Trophoblast cell (in vitro differentiated cells and primary cell): Measurements from ENCODE around the gene IQCM.
A peak's percentile ranks its signal among the peaks of the same experiment; 100 is the strongest.

Experiments
- DNase-seq, 2 donors: peaks; one replicate each; pipeline ENCODE4 v3.0.0-alpha.2; 2016
- H2AFZ ChIP-seq: 2 replicates; pipeline ENCODE4 v1.6.1; 2013; ENCODE audit warnings: low read length, moderate library complexity, mild to moderate bottlenecking; ENCODE audit not compliant: insufficient read depth, poor library complexity
- H2AK5ac ChIP-seq: 2 replicates; pipeline ENCODE4 v1.6.1; 2013; ENCODE audit warnings: mild to moderate bottlenecking, low read length
- H2BK120ac ChIP-seq: 2 replicates; pipeline ENCODE4 v1.6.1; 2013; ENCODE audit warnings: low read length, mild to moderate bottlenecking, moderate library complexity; ENCODE audit not compliant: insufficient read depth, poor library complexity
- H2BK12ac ChIP-seq: 2 replicates; pipeline ENCODE4 v1.6.1; 2013; ENCODE audit warnings: mild to moderate bottlenecking, low read length, moderate library complexity
- H2BK5ac ChIP-seq: 2 replicates; pipeline ENCODE4 v1.6.1; 2013; ENCODE audit warnings: low read length, low read depth, moderate library complexity, mild to moderate bottlenecking; ENCODE audit not compliant: poor library complexity
- H3K14ac ChIP-seq: 2 replicates; pipeline ENCODE4 v1.6.1; 2013; ENCODE audit warnings: mild to moderate bottlenecking, low read length
- H3K18ac ChIP-seq: 2 replicates; pipeline ENCODE4 v1.6.1; 2013; ENCODE audit warnings: mild to moderate bottlenecking, low read length
- H3K23ac ChIP-seq: 2 replicates; pipeline ENCODE4 v1.6.1; 2013; ENCODE audit warnings: low read length
- H3K27ac ChIP-seq: 2 replicates; pipeline ENCODE4 v1.5.1; 2013; ENCODE audit warnings: low read depth, mild to moderate bottlenecking, inconsistent platforms, low read length, moderate library complexity
- H3K27me3 ChIP-seq: 2 replicates; pipeline ENCODE4 v1.6.1; 2013; ENCODE audit warnings: inconsistent platforms, mild to moderate bottlenecking, low read length, moderate library complexity; ENCODE audit not compliant: insufficient read depth
- H3K36me3 ChIP-seq, 2 experiments: 1 replicate in 1 of 2; 2 replicates in 1 of 2; pipeline ENCODE4 v1.6.1; 2013; ENCODE audit warnings: low read length in 2 of 2, mild to moderate bottlenecking in 2 of 2, moderate library complexity in 1 of 2; ENCODE audit not compliant: insufficient read depth in 2 of 2, control insufficient read depth in 1 of 2
- H3K4ac ChIP-seq: 2 replicates; pipeline ENCODE4 v1.6.1; 2013; ENCODE audit warnings: low read depth, mild to moderate bottlenecking, low read length, moderate library complexity
- H3K4me1 ChIP-seq, 2 experiments: 1 replicate in 1 of 2; 2 replicates in 1 of 2; pipeline ENCODE4 v1.6.1; 2013; ENCODE audit warnings: low read length in 2 of 2, mild to moderate bottlenecking in 2 of 2, moderate library complexity in 1 of 2; ENCODE audit not compliant: insufficient read depth in 2 of 2, control insufficient read depth in 1 of 2
- H3K4me2 ChIP-seq: 2 replicates; pipeline ENCODE4 v1.6.1; 2013; ENCODE audit warnings: inconsistent platforms, mild to moderate bottlenecking, low read length, moderate library complexity
- H3K4me3 ChIP-seq: 2 replicates; pipeline ENCODE4 v1.5.1; 2013; ENCODE audit warnings: mild to moderate bottlenecking, low read depth, low read length, inconsistent platforms
- H3K79me1 ChIP-seq: one replicate; pipeline ENCODE4 v1.6.1; 2013; ENCODE audit warnings: low read length
- H3K79me2 ChIP-seq: 2 replicates; pipeline ENCODE4 v1.6.1; 2013; ENCODE audit warnings: low read length, mild to moderate bottlenecking; ENCODE audit not compliant: control insufficient read depth, insufficient read depth, poor library complexity
- H3K9ac ChIP-seq: 2 replicates; pipeline ENCODE4 v1.6.1; 2013; ENCODE audit warnings: mild to moderate bottlenecking, low read length
- H3K9me3 ChIP-seq: 2 replicates; pipeline ENCODE4 v1.6.1; 2013; ENCODE audit warnings: low read depth, mild to moderate bottlenecking, control low read depth, inconsistent platforms, low read length; ENCODE audit not compliant: insufficient read depth
- H4K12ac ChIP-seq: 2 replicates; pipeline ENCODE4 v1.6.1; 2013; ENCODE audit warnings: low read depth, mild to moderate bottlenecking, low read length, moderate library complexity
- H4K8ac ChIP-seq: 2 replicates; pipeline ENCODE4 v1.6.1; 2013; ENCODE audit warnings: low read depth, mild to moderate bottlenecking, low read length, moderate library complexity
- H4K91ac ChIP-seq: one replicate; pipeline ENCODE4 v1.6.1; 2013; ENCODE audit warnings: low read depth, mild to moderate bottlenecking, low read length, moderate library complexity
- WGBS: extraction: QIAGEN DNeasy Blood & Tissue Kit; methylation state at CpG from one replicate; pipeline ENCODE4 v1.1.7; 2013; ENCODE audit warnings: missing lambda C conversion rate; ENCODE audit not compliant: insufficient read length, insufficient coverage; ENCODE audit errors: extremely low coverage; 5-methylcytosine and 5-hydroxymethylcytosine counted together

Gene IQCM

GRCh38 chr4:149784018-149784417, 31.6 kb downstream of the IQCM start:
- H3K36me3 ChIP-seq = no peaks in the 10 kb centered on the region
- no peaks in the 10 kb centered on the region for H3K4me1 ChIP-seq
- H3K23ac ChIP-seq = no peak overlapping the region
- H2BK5ac ChIP-seq = no peak overlapping the region
- H3K4me2 ChIP-seq = no peak overlapping the region
- H3K27me3 ChIP-seq = no peaks in the 10 kb centered on the region
- H3K14ac ChIP-seq = no peak overlapping the region
- H3K27ac ChIP-seq = no peak overlapping the region
- H2AK5ac ChIP-seq = no peak overlapping the region
- H3K79me1 ChIP-seq = peaks cover 1% of the 10 kb centered on the region
- no peak overlapping the region for H2AFZ ChIP-seq
- no peak overlapping the region for H3K4ac ChIP-seq
- no peak overlapping the region for H4K12ac ChIP-seq
- peak overlapping the region; percentile 52 for H2BK12ac ChIP-seq
- no peak for DNase-seq
- H3K9me3 ChIP-seq = no peaks in the 10 kb centered on the region
- no peak overlapping the region for H3K9ac ChIP-seq
- H3K18ac ChIP-seq = no peak overlapping the region
- no peak overlapping the region for H2BK120ac ChIP-seq
- no peaks in the 10 kb centered on the region for H3K79me2 ChIP-seq
- H4K8ac ChIP-seq = no peak overlapping the region
- H3K4me3 ChIP-seq = no peak overlapping the region
- no peak overlapping the region for H4K91ac ChIP-seq
- no CpG with 5 or more reads among the region's 2 CpGs for WGBS

DNA sequence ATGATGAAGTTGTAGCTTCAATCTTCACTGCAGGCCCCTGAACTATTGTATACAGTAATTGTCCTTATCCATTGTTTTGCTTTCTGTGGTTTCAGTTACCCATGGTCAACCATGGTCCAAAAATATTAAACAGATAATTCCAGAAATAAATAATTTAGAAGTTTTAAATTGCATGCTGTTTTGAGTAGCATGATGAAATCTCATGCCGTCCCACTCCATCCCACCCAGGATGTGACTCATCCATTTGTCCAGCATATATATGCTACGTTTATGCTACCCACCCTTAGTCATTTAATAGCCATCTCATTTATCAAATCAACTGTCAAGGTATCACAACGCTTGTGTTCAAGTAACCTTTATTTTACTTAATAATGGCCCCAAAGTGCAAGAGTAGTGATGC, 34.5 kb downstream of the IQCM start:
- Histone ChIP-seq H3K14ac (no peak overlapping the region), H3K9me3 (no peaks in the 10 kb centered on the region), H4K12ac (no peak overlapping the region), H3K4me2 (no peak overlapping the region), H3K18ac (no peak overlapping the region), H3K4me3 (no peak overlapping the region), H2BK120ac (no peak overlapping the region), H3K4me1 (no peaks in the 10 kb centered on the region), H2AK5ac (no peak overlapping the region), H2BK12ac (no peak overlapping the region), H4K91ac (no peak overlapping the region), H3K79me1 (no peaks in the 10 kb centered on the region), H3K79me2 (no peaks in the 10 kb centered on the region), H2BK5ac (no peak overlapping the region), H4K8ac (no peak overlapping the region), H3K36me3 (no peaks in the 10 kb centered on the region), H3K9ac (no peak overlapping the region), H3K4ac (no peak overlapping the region), H3K27me3 (no peaks in the 10 kb centered on the region), H3K27ac (no peak overlapping the region), H2AFZ (no peak overlapping the region), H3K23ac (no peak overlapping the region)
- no peak for DNase-seq
- no CpG with 5 or more reads among the region's 3 CpGs for WGBS

DNA sequence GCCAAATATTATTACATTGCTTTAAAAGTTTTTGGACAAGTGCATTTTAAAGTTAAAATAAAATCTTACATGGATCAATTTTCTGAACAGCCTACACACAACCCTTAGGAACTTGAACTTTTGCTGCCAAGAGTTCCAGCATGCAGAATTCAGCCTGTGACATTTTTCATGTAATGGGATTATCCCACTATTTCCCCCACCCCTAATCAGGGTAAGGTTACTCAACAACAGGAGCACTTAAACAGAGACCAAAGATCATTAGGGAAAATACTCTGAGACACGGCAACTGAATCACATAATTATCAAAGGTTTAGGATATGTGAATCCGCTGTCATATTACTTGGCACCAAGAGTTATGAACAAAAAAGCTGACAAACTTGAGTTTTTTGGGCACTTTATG, 47.2 kb downstream of the IQCM start:
- no peak overlapping the region for H3K4ac ChIP-seq
- H3K4me3 ChIP-seq = no peak overlapping the region
- H3K9me3 ChIP-seq = no peaks in the 10 kb centered on the region
- no peaks in the 10 kb centered on the region for H3K36me3 ChIP-seq
- H3K79me2 ChIP-seq = no peaks in the 10 kb centered on the region
- H3K9ac ChIP-seq = no peak overlapping the region
- H3K4me2 ChIP-seq = no peak overlapping the region
- H3K18ac ChIP-seq = no peak overlapping the region
- no peaks in the 10 kb centered on the region for H3K27me3 ChIP-seq
- no peak overlapping the region for H2BK12ac ChIP-seq
- no peak for DNase-seq
- H4K8ac ChIP-seq = no peak overlapping the region
- WGBS = no CpG with 5 or more reads among the region's 2 CpGs
- no peak overlapping the region for H3K23ac ChIP-seq
- no peak overlapping the region for H4K91ac ChIP-seq
- H3K79me1 ChIP-seq = no peaks in the 10 kb centered on the region
- no peak overlapping the region for H3K27ac ChIP-seq
- no peak overlapping the region for H2AK5ac ChIP-seq
- peaks cover 3 to 5% of the 10 kb centered on the region in 2 experiments for H3K4me1 ChIP-seq
- no peak overlapping the region for H2BK120ac ChIP-seq
- H2BK5ac ChIP-seq = no peak overlapping the region
- H4K12ac ChIP-seq = no peak overlapping the region
- H2AFZ ChIP-seq = no peak overlapping the region
- H3K14ac ChIP-seq = no peak overlapping the region

DNA sequence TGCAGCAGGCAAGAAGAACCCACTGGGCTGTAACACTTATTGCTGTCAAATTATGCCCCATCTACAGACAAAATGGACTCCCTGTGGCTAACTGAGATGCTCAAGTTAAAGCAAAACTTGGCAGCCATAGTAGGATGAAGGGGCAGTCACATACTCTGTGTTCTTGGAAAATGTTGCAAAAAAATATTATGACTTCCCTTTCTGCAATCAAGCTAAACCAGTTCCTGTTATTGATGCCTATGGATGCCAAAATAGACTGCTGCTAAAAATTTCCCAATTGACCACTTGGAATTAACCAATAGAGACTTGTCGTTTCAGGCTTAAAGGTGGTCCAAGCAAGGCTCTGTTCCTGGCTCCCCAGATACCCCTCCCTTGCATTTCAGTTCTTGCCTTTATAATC, 49.5 kb downstream of the IQCM start:
- Histone ChIP-seq H3K18ac (no peak overlapping the region), H2AFZ (no peak overlapping the region), H3K27ac (no peak overlapping the region), H2BK5ac (no peak overlapping the region), H3K9me3 (no peaks in the 10 kb centered on the region), H3K4ac (no peak overlapping the region), H3K4me2 (no peak overlapping the region), H4K8ac (no peak overlapping the region), H3K27me3 (no peaks in the 10 kb centered on the region), H3K4me3 (no peak overlapping the region), H3K79me2 (no peaks in the 10 kb centered on the region), H2BK12ac (no peak overlapping the region), H3K79me1 (no peaks in the 10 kb centered on the region), H2AK5ac (no peak overlapping the region), H3K36me3 (no peaks in the 10 kb centered on the region), H3K9ac (no peak overlapping the region), H4K91ac (no peak overlapping the region), H3K4me1 (peaks cover 3 to 5% of the 10 kb centered on the region in 2 experiments), H2BK120ac (no peak overlapping the region), H3K23ac (no peak overlapping the region), H3K14ac (no peak overlapping the region), H4K12ac (no peak overlapping the region)
- no CpG with 5 or more reads among the region's 1 CpG for WGBS
- DNase-seq = peak in 1 of 2 donors; percentile 57
